ENCODE data around the gene FANCE. TPM values are rescaled to one million over a fixed set of nuclear protein-coding genes. Genes with fewer than 3 reads are reported as not detected.
A peak's percentile ranks its signal among the peaks of the same experiment; 100 is the strongest.

FANCE gene
- total and polyA plus RNA-seq, 9 of the 15 experiments (the other 6 are each of a cell fraction or from before 2014, with no cell fraction given), result 5.7 to 30.2 (median 17.0) TPM

- TF ChIP-seq UBTF (IDR thresholded peaks at IDR 0.05; ENCODE audit: borderline replicate concordance in 1 of 2, low read depth in 2 of 2, low read length in 2 of 2) (no peak; a peak in 1 of 4 replicates), ZNF12 (CRISPR knock-in tag; IDR thresholded peaks at IDR 0.05) (no peak), ZNF436 (CRISPR knock-in tag; IDR thresholded peaks at IDR 0.05) (no peak), NCOR1 (IDR thresholded peaks at IDR 0.05) (no peak), SMAD3 (CRISPR knock-in tag; conservative IDR thresholded peaks at IDR 0.05) (no peak), TAF1 (IDR thresholded peaks at IDR 0.05; ENCODE audit: control insufficient read depth, extremely low read depth, insufficient read depth, low read length, severe bottlenecking) (peak; percentile 70), ZNF280B (CRISPR knock-in tag; IDR thresholded peaks at IDR 0.05) (no peak), ZMIZ1 (IDR thresholded peaks at IDR 0.05; ENCODE audit: low read depth in 2 of 2, low read length in 2 of 2) (no peak), SNIP1 (IDR thresholded peaks at IDR 0.05; ENCODE audit: low read depth) (no peak), HOXB6 (CRISPR knock-in tag; IDR thresholded peaks at IDR 0.05; ENCODE audit: borderline replicate concordance) (no peak), ZKSCAN8 (CRISPR knock-in tag; IDR thresholded peaks at IDR 0.05) (no peak), BRF1 (IDR thresholded peaks at IDR 0.05; ENCODE audit: borderline replicate concordance, extremely low read depth, insufficient read length) (no peak), SIX5 (IDR thresholded peaks at IDR 0.05; ENCODE audit: borderline replicate concordance in 1 of 2, insufficient read depth in 1 of 2, low read depth in 1 of 2, low read length in 2 of 2) (no peak), ETV1 (tag; conservative IDR thresholded peaks at IDR 0.05; ENCODE audit: low read depth) (no peak), STAG1 (CRISPR knock-in tag; IDR thresholded peaks at IDR 0.05; ENCODE audit: borderline replicate concordance) (no peak), MEIS2 (IDR thresholded peaks at IDR 0.05; ENCODE audit: partially characterized antibody) (no peak), ADNP (tag; IDR thresholded peaks at IDR 0.05) (no peak), ZNF232 (CRISPR knock-in tag; IDR thresholded peaks at IDR 0.05) (no peak), DMBX1 (CRISPR knock-in tag; IDR thresholded peaks at IDR 0.05; ENCODE audit: borderline replicate concordance) (no peak), IFI16 (CRISPR knock-in tag; IDR thresholded peaks at IDR 0.05) (no peak)
These were observed at the start of gene FANCE (continued) for GRCh38 chr6:35452183-35453090.
